GM19328 (cell line): Measurements from ENCODE around the gene GPR146.

Experiments used
- ATAC-seq: cut with Tn5 transposase; IDR thresholded peaks from one replicate; pipeline ENCODE4 v1.9.1; 2021; ENCODE audit warnings: mild to moderate bottlenecking, moderate library complexity; ENCODE audit not compliant: unreplicated experiment

The GPR146 gene

GRCh38 chr7:1103789-1104515, 59.6 kb downstream of the GPR146 start:
- no peak for ATAC-seq

- ATAC-seq = no peak
These were observed 60.3 kb downstream of the GPR146 start for GRCh38 chr7:1104516-1105179.

GRCh38 chr7:1105189-1105588, 60.8 kb downstream of the GPR146 start:
- ATAC-seq = no peak

- no peak for ATAC-seq
These were observed 61.9 kb downstream of the GPR146 start for GRCh38 chr7:1106063-1106792.

GRCh38 chr7:1106793-1107421, 62.6 kb downstream of the GPR146 start:
- no peak for ATAC-seq

GRCh38 chr7:1108264-1108920, 64.0 kb downstream of the GPR146 start:
- no peak for ATAC-seq
